ENCODE data around the gene FN1. TPM values are rescaled to one million over a fixed set of nuclear protein-coding genes. Genes with fewer than 3 reads are reported as not detected.

Gene FN1
- total and polyA plus RNA-seq, 2 donors (not counting 3 experiments of a cell fraction or from before 2014, with no cell fraction given): 3,221 to 3,740 TPM

DNA sequence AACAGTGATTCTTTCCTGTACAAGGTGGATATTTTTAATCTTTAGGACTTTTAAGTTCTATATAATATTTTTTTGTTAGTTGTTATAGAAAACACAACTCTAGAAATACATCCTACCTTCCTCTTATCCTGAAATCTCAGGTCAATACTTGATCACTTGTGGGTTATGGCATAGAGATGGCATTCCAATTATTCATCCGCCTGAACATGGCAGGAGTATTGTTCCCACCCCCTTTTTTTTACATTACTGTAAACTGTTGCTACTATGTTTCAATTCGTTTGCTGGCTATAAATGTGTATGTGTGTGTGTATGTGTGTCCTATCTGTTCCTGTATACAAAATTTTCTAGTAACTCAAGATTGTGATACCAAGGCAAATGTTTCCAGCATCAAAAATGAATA lies 43.3 kb upstream of the FN1 start:
- Histone ChIP-seq H4K20me1 (replicated peaks; ENCODE audit: control insufficient read depth, extremely low read depth, insufficient read depth, low read length) (no peaks in the 10 kb centered on the region), H3K27me3 (ENCODE audit: control insufficient read depth in 2 of 2, insufficient read depth in 2 of 2, low read length in 2 of 2) (no peaks in the 10 kb centered on the region), H3K36me3 (ENCODE audit: control insufficient read depth in 2 of 2, extremely low read depth in 1 of 2, insufficient read depth in 2 of 2, low read length in 2 of 2) (no peaks in the 10 kb centered on the region), H3K4me3 (replicated peaks in 1 of 3; ENCODE audit: insufficient read depth in 1 of 3, low read depth in 1 of 3, low read length in 3 of 3) (no peak overlapping the region), H3K4me2 (ENCODE audit: insufficient read depth, low read length) (no peak overlapping the region), H3K9ac (replicated peaks; ENCODE audit: extremely low read depth, insufficient read depth, low read length) (no peak overlapping the region), H3K4me1 (ENCODE audit: control insufficient read depth, extremely low read depth, insufficient read depth, low read length) (no peaks in the 10 kb centered on the region), H3K9me3 (replicated peaks; ENCODE audit: control insufficient read depth, insufficient read depth, low read length) (no peaks in the 10 kb centered on the region), H2AFZ (ENCODE audit: low read depth, low read length) (no peak overlapping the region), H3K27ac (ENCODE audit: insufficient read depth, low read depth, low read length) (no peak overlapping the region), H3K9me1 (replicated peaks; ENCODE audit: control insufficient read depth, extremely low read depth, insufficient read depth, low read length) (no peaks in the 10 kb centered on the region), H3K79me2 (ENCODE audit: control insufficient read depth, insufficient read depth, low read length) (no peaks in the 10 kb centered on the region)
- TF ChIP-seq GATA2 (IDR thresholded peaks at IDR 0.05; ENCODE audit: insufficient read depth, insufficient read length, low read depth, low read length) (no peak), FOS (IDR thresholded peaks at IDR 0.05; ENCODE audit: borderline replicate concordance, insufficient read depth, low read length) (no peak), POLR2AphosphoS5 (IDR thresholded peaks at IDR 0.05; ENCODE audit: insufficient read depth, low read depth, low read length) (no peak), POLR2A (IDR thresholded peaks at IDR 0.05; ENCODE audit: low read depth, low read length) (no peak), MYC (IDR thresholded peaks at IDR 0.05; ENCODE audit: low read depth, low read length) (no peak), JUN (IDR thresholded peaks at IDR 0.05; ENCODE audit: borderline replicate concordance, insufficient read depth, insufficient read length, low read depth) (no peak), EZH2 (IDR thresholded peaks at IDR 0.05; ENCODE audit: borderline replicate concordance, low read depth, low read length, severe bottlenecking) (no peak)
- TF ChIP-seq, protein P1, sequence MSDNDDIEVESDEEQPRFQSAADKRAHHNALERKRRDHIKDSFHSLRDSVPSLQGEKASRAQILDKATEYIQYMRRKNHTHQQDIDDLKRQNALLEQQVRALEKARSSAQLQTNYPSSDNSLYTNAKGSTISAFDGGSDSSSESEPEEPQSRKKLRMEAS (IDR thresholded peaks at IDR 0.05; ENCODE audit: insufficient read depth, insufficient read length): no peak
- dilution Hi-C loops (cut with MboI; ENCODE audit: extremely low pct_ligation_motif_present, low sequenced_read_pairs) (no loop called here), intact Hi-C loops (cut with micrococcal nuclease) (no loop called here)
- ChIA-PET POLR2A (no interaction called here), CTCF (no interaction called here)
- FAIRE-seq (no peak), DNase-seq (ENCODE audit: low read depth, low spot score) (no peak)
- BruUV-seq (replicated peaks): no TSS peak

DNA sequence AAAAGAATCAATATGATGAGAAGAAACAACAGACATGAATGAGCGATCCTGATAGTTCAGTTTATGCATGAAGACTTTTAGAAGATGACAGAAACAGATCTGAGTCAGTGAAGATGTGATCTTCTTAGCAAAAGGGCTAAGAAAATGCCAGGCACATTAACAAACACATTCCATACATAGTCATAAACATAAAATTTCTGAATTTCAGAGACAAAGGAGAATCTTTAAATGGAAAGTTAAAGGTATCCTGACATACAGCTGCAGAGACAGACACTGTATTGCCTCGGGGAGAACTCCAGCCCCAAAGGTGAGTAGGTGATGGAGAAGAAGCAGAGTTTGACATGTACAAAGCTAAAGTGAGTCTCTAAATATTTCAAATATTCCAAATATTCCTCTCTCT lies 40.6 kb upstream of the FN1 start:
- H3K4me2 ChIP-seq (ENCODE audit: insufficient read depth, low read length): no peak overlapping the region
- H3K36me3 ChIP-seq (ENCODE audit: control insufficient read depth in 2 of 2, extremely low read depth in 1 of 2, insufficient read depth in 2 of 2, low read length in 2 of 2): no peaks in the 10 kb centered on the region
- no peak overlapping the region for H3K4me3 ChIP-seq (replicated peaks in 1 of 3; ENCODE audit: insufficient read depth in 1 of 3, low read depth in 1 of 3, low read length in 3 of 3)
- TF ChIP-seq, protein P1 (IDR thresholded peaks at IDR 0.05; ENCODE audit: insufficient read depth, insufficient read length): no peak
- TF ChIP-seq EZH2 (IDR thresholded peaks at IDR 0.05; ENCODE audit: borderline replicate concordance, low read depth, low read length, severe bottlenecking): no peak
- no peak for TF ChIP-seq MYC (IDR thresholded peaks at IDR 0.05; ENCODE audit: low read depth, low read length)
- TF ChIP-seq JUN (IDR thresholded peaks at IDR 0.05; ENCODE audit: borderline replicate concordance, insufficient read depth, insufficient read length, low read depth): no peak
- TF ChIP-seq GATA2 (IDR thresholded peaks at IDR 0.05; ENCODE audit: insufficient read depth, insufficient read length, low read depth, low read length): no peak
- TF ChIP-seq POLR2AphosphoS5 (IDR thresholded peaks at IDR 0.05; ENCODE audit: insufficient read depth, low read depth, low read length): no peak
- TF ChIP-seq, protein P2, sequence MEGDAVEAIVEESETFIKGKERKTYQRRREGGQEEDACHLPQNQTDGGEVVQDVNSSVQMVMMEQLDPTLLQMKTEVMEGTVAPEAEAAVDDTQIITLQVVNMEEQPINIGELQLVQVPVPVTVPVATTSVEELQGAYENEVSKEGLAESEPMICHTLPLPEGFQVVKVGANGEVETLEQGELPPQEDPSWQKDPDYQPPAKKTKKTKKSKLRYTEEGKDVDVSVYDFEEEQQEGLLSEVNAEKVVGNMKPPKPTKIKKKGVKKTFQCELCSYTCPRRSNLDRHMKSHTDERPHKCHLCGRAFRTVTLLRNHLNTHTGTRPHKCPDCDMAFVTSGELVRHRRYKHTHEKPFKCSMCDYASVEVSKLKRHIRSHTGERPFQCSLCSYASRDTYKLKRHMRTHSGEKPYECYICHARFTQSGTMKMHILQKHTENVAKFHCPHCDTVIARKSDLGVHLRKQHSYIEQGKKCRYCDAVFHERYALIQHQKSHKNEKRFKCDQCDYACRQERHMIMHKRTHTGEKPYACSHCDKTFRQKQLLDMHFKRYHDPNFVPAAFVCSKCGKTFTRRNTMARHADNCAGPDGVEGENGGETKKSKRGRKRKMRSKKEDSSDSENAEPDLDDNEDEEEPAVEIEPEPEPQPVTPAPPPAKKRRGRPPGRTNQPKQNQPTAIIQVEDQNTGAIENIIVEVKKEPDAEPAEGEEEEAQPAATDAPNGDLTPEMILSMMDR (IDR thresholded peaks at IDR 0.05; ENCODE audit: extremely low read depth in 1 of 2, insufficient read depth in 1 of 2, low read depth in 1 of 2, low read length in 2 of 2): no peak
- TF ChIP-seq POLR2A (IDR thresholded peaks at IDR 0.05; ENCODE audit: low read depth, low read length): no peak
- no peak for TF ChIP-seq FOS (IDR thresholded peaks at IDR 0.05; ENCODE audit: borderline replicate concordance, insufficient read depth, low read length)
- BruUV-seq (replicated peaks): no TSS peak
- no peak overlapping the region for H2AFZ ChIP-seq (ENCODE audit: low read depth, low read length)
- FAIRE-seq (no peak), DNase-seq (ENCODE audit: low read depth, low spot score) (no peak)
- intact Hi-C loops (cut with micrococcal nuclease): no loop called here
- no peaks in the 10 kb centered on the region for H4K20me1 ChIP-seq (replicated peaks; ENCODE audit: control insufficient read depth, extremely low read depth, insufficient read depth, low read length)
- H3K27ac ChIP-seq (ENCODE audit: insufficient read depth, low read depth, low read length): no peak overlapping the region
- H3K9me3 ChIP-seq (replicated peaks; ENCODE audit: control insufficient read depth, insufficient read depth, low read length): no peaks in the 10 kb centered on the region
- no peak overlapping the region for H3K9ac ChIP-seq (replicated peaks; ENCODE audit: extremely low read depth, insufficient read depth, low read length)
- no peaks in the 10 kb centered on the region for H3K9me1 ChIP-seq (replicated peaks; ENCODE audit: control insufficient read depth, extremely low read depth, insufficient read depth, low read length)
- ChIA-PET POLR2A (no interaction called here), CTCF (no interaction called here)
- dilution Hi-C loops (cut with MboI; ENCODE audit: extremely low pct_ligation_motif_present, low sequenced_read_pairs): no loop called here
- no peaks in the 10 kb centered on the region for H3K27me3 ChIP-seq (ENCODE audit: control insufficient read depth in 2 of 2, insufficient read depth in 2 of 2, low read length in 2 of 2)
- no peaks in the 10 kb centered on the region for H3K79me2 ChIP-seq (ENCODE audit: control insufficient read depth, insufficient read depth, low read length)
- H3K4me1 ChIP-seq (ENCODE audit: control insufficient read depth, extremely low read depth, insufficient read depth, low read length): no peaks in the 10 kb centered on the region

Measured in endothelial cell of umbilical vein (primary cell).